ENCODE data around the gene SUN5.
"Not testable (repeated sequence)": the region's sequence is repeated elsewhere in the genome, so short reads cannot be mapped to it uniquely, and the experiment has no call there.

Gene SUN5

GRCh38 chr20:33004141-33004751 is at the start of gene SUN5:
Gene SUN5, minus strand, starts transcription at chr20:33004433. Its CDS starts 93 bp downstream, at chr20:33004340.
- DNase-seq (ENCODE audit: low read depth in 2 of 3, low spot score in 2 of 3): no peak

- DNase-seq (ENCODE audit: low read depth in 2 of 3, low spot score in 2 of 3): no peak
Measured at GRCh38 chr20:33053291-33054106, 49.3 kb upstream of the SUN5 start, which contains the start of gene BPIFB3. Gene BPIFB3, plus strand, starts transcription at chr20:33053903. Its CDS starts 1,533 bp downstream, at chr20:33055436.

- no peak for DNase-seq (ENCODE audit: low read depth in 2 of 3, low spot score in 2 of 3)
Measured at GRCh38 chr20:33051333-33051732, 47.1 kb upstream of the SUN5 start.

- DNase-seq (ENCODE audit: low read depth in 2 of 3, low spot score in 2 of 3): no peak
Measured at GRCh38 chr20:33046412-33046811, 42.2 kb upstream of the SUN5 start.

GRCh38 chr20:33045129-33045721 is 41.0 kb upstream of the SUN5 start:
- DNase-seq (ENCODE audit: low read depth in 2 of 3, low spot score in 2 of 3): not testable (repeated sequence)

GRCh38 chr20:33043731-33044181 is 39.5 kb upstream of the SUN5 start:
- DNase-seq (ENCODE audit: low read depth in 2 of 3, low spot score in 2 of 3): no peak

GRCh38 chr20:33042983-33043730 is 38.9 kb upstream of the SUN5 start:
- DNase-seq (ENCODE audit: low read depth in 2 of 3, low spot score in 2 of 3): no peak

GRCh38 chr20:33042430-33042829 is 38.2 kb upstream of the SUN5 start:
- no peak for DNase-seq (ENCODE audit: low read depth in 2 of 3, low spot score in 2 of 3)

- no peak for DNase-seq (ENCODE audit: low read depth in 2 of 3, low spot score in 2 of 3)
Measured at GRCh38 chr20:33038243-33038642, 34.0 kb upstream of the SUN5 start.

- no peak for DNase-seq (ENCODE audit: low read depth in 2 of 3, low spot score in 2 of 3)
Measured at GRCh38 chr20:33037456-33037855, 33.2 kb upstream of the SUN5 start.

GRCh38 chr20:33034901-33035492 is 30.8 kb upstream of the SUN5 start:
- no peak for DNase-seq (ENCODE audit: low read depth in 2 of 3, low spot score in 2 of 3)

GRCh38 chr20:33034115-33034514 is 29.9 kb upstream of the SUN5 start:
- no peak for DNase-seq (ENCODE audit: low read depth in 2 of 3, low spot score in 2 of 3)

GRCh38 chr20:33033381-33033780 is 29.1 kb upstream of the SUN5 start:
- DNase-seq (ENCODE audit: low read depth in 2 of 3, low spot score in 2 of 3): no peak

GRCh38 chr20:33032555-33032954 is 28.3 kb upstream of the SUN5 start:
- no peak for DNase-seq (ENCODE audit: low read depth in 2 of 3, low spot score in 2 of 3)

GRCh38 chr20:33031531-33031930 is 27.3 kb upstream of the SUN5 start, which contains the start of gene BPIFB6:
Gene BPIFB6, plus strand, starts transcription at chr20:33031648. Its CDS starts 0 bp downstream, at chr20:33031648.
- DNase-seq (ENCODE audit: low read depth in 2 of 3, low spot score in 2 of 3): no peak

- no peak for DNase-seq (ENCODE audit: low read depth in 2 of 3, low spot score in 2 of 3)
Measured at GRCh38 chr20:33030569-33030968, 26.3 kb upstream of the SUN5 start.

GRCh38 chr20:33030076-33030475 is 25.8 kb upstream of the SUN5 start:
- DNase-seq (ENCODE audit: low read depth in 2 of 3, low spot score in 2 of 3): no peak

- DNase-seq (ENCODE audit: low read depth in 2 of 3, low spot score in 2 of 3): no peak
Measured at GRCh38 chr20:33028875-33029274, 24.6 kb upstream of the SUN5 start.

- DNase-seq (ENCODE audit: low read depth in 2 of 3, low spot score in 2 of 3): no peak
Measured at GRCh38 chr20:33027769-33028751, 23.8 kb upstream of the SUN5 start.
